ENCODE data around the gene FRMD5. TPM values are rescaled to one million over a fixed set of nuclear protein-coding genes. Genes with fewer than 3 reads are reported as not detected.

Gene FRMD5
- total and polyA plus RNA-seq, 2 donors (not counting 1 experiment from before 2014, with no cell fraction given), result not detected

- Mint-ChIP-seq H3K27me3 (peaks cover 3% of the 10 kb centered on the region), H3K9me3 (ENCODE audit: insufficient read depth) (no peaks in the 10 kb centered on the region), H3K27ac (no peak overlapping the region), H3K4me1 (no peaks in the 10 kb centered on the region), H3K4me3 (no peak overlapping the region)
- TF ChIP-seq CTCF (IDR thresholded peaks at IDR 0.05), result no peak
- no peak for TF ChIP-seq EZH2 (IDR thresholded peaks at IDR 0.05; ENCODE audit: borderline replicate concordance, insufficient read depth, low read depth, low read length, poor library complexity, severe bottlenecking)
- CTCF ChIA-PET, result interaction anchor here (2.1 kb wide), 1 partner anchor 20 kb away, joined by 6 read pairs; no protein-coding TSS in a partner anchor
- H3K27ac ChIP-seq (ENCODE audit: low read length in 2 of 2), result no peak overlapping the region
- H3K79me2 ChIP-seq (ENCODE audit: control insufficient read depth, insufficient read depth, low read length), result no peaks in the 10 kb centered on the region
- no peak overlapping the region for H3K9ac ChIP-seq (ENCODE audit: low read length)
- H3K36me3 ChIP-seq (replicated peaks in 1 of 2; ENCODE audit: control extremely low read depth in 1 of 2, control insufficient read depth in 1 of 2, extremely low read depth in 1 of 2, insufficient read depth in 2 of 2, low read length in 1 of 2), result no peaks in the 10 kb centered on the region
- H3K4me3 ChIP-seq (ENCODE audit: control extremely low read depth in 1 of 5, extremely low read depth in 1 of 5, insufficient read depth in 1 of 5, low read depth in 2 of 5, low read length in 4 of 5), result no peak overlapping the region
- ATAC-seq (ENCODE audit: low read depth), result no peak
- 98% methylated on average over 4 of the region's 4 CpGs for WGBS (ENCODE audit: insufficient coverage)
- no peaks in the 10 kb centered on the region for H4K20me1 ChIP-seq (ENCODE audit: control insufficient read depth, insufficient read depth, low read length, poor library complexity, severe bottlenecking)
- no peak for DNase-seq
- H3K4me1 ChIP-seq (ENCODE audit: control insufficient read depth in 2 of 2, insufficient read depth in 2 of 2, low read length in 2 of 2), result no peaks in the 10 kb centered on the region
- POLR2A ChIA-PET, result no interaction called here
- no peaks in the 10 kb centered on the region for H3K27me3 ChIP-seq (replicated peaks in 1 of 4; ENCODE audit: control extremely low read depth in 1 of 4, control insufficient read depth in 3 of 4, insufficient read depth in 4 of 4, low read length in 3 of 4)
- no peak overlapping the region for H2AFZ ChIP-seq (ENCODE audit: insufficient read depth, low read depth, low read length, poor library complexity, severe bottlenecking)
- no peak overlapping the region for H3K4me2 ChIP-seq (replicated peaks; ENCODE audit: low read depth, low read length, poor library complexity, severe bottlenecking)
- intact Hi-C loops (cut with micrococcal nuclease), result no loop called here
- H3K9me3 ChIP-seq (ENCODE audit: control extremely low read depth in 1 of 3, control insufficient read depth in 2 of 3, insufficient read depth in 1 of 3, low read length in 2 of 3), result no peaks in the 10 kb centered on the region
Observed at GRCh38 chr15:43923553-43923952, 271.5 kb downstream of the FRMD5 start.

GRCh38 chr15:43922021-43922420 lies 273.1 kb downstream of the FRMD5 start:
- Histone ChIP-seq H3K79me2 (ENCODE audit: control insufficient read depth, insufficient read depth, low read length) (no peaks in the 10 kb centered on the region), H3K27me3 (replicated peaks in 1 of 4; ENCODE audit: control extremely low read depth in 1 of 4, control insufficient read depth in 3 of 4, insufficient read depth in 4 of 4, low read length in 3 of 4) (no peaks in the 10 kb centered on the region), H3K4me2 (replicated peaks; ENCODE audit: low read depth, low read length, poor library complexity, severe bottlenecking) (no peak overlapping the region), H4K20me1 (ENCODE audit: control insufficient read depth, insufficient read depth, low read length, poor library complexity, severe bottlenecking) (no peaks in the 10 kb centered on the region), H3K4me1 (ENCODE audit: control insufficient read depth in 2 of 2, insufficient read depth in 2 of 2, low read length in 2 of 2) (no peaks in the 10 kb centered on the region), H3K36me3 (replicated peaks in 1 of 2; ENCODE audit: control extremely low read depth in 1 of 2, control insufficient read depth in 1 of 2, extremely low read depth in 1 of 2, insufficient read depth in 2 of 2, low read length in 1 of 2) (no peaks in the 10 kb centered on the region), H3K4me3 (ENCODE audit: control extremely low read depth in 1 of 5, extremely low read depth in 1 of 5, insufficient read depth in 1 of 5, low read depth in 2 of 5, low read length in 4 of 5) (no peak overlapping the region), H3K9ac (ENCODE audit: low read length) (no peak overlapping the region), H3K27ac (ENCODE audit: low read length in 2 of 2) (no peak overlapping the region), H2AFZ (ENCODE audit: insufficient read depth, low read depth, low read length, poor library complexity, severe bottlenecking) (no peak overlapping the region), H3K9me3 (ENCODE audit: control extremely low read depth in 1 of 3, control insufficient read depth in 2 of 3, insufficient read depth in 1 of 3, low read length in 2 of 3) (no peaks in the 10 kb centered on the region)
- DNase-seq, result no peak
- Mint-ChIP-seq H3K9me3 (ENCODE audit: insufficient read depth) (no peaks in the 10 kb centered on the region), H3K27ac (no peak overlapping the region), H3K27me3 (peaks cover 6% of the 10 kb centered on the region), H3K4me3 (no peak overlapping the region), H3K4me1 (no peaks in the 10 kb centered on the region)
- ChIA-PET POLR2A (no interaction called here), CTCF (no interaction called here)
- 100% methylated on average over 1 of the region's 4 CpGs for WGBS (ENCODE audit: insufficient coverage)
- no peak for TF ChIP-seq CTCF (IDR thresholded peaks at IDR 0.05)
- no peak for TF ChIP-seq EZH2 (IDR thresholded peaks at IDR 0.05; ENCODE audit: borderline replicate concordance, insufficient read depth, low read depth, low read length, poor library complexity, severe bottlenecking)
- ATAC-seq (ENCODE audit: low read depth), result no peak
- intact Hi-C loops (cut with micrococcal nuclease), result no loop called here
